Cardiac septum (tissue), 1 donor: Measurements from ENCODE around the gene EEA1. TPM values are rescaled to one million over a fixed set of nuclear protein-coding genes. Genes with fewer than 3 reads are reported as not detected.
"Not testable (repeated sequence)": the region's sequence is repeated elsewhere in the genome, so short reads cannot be mapped to it uniquely, and the experiment has no call there.

Source experiments
- DNase-seq: peaks from one replicate; pipeline ENCODE4 v3.0.0-alpha.2; 2020; ENCODE audit warnings: low spot score
- intact Hi-C: fragments of 100-400 bp; cut with DNase I; formaldehyde crosslinking; loops from one replicate; pipeline ENCODE4 v1.14.0; 2022
- total RNA-seq: library from RNA; stranded (reverse); fragmentation: NEBNext Ultra II Directional; extraction: Animal tissue kit (Norgen Biotek cat#: 25700); gene quantifications from one replicate; pipeline ENCODE4 v1.2.1, GENCODE V29; 2021
- donor health status: DM: no; HTN: no; CAD: no.

Gene EEA1
- total RNA-seq, 1 donor from 2014 or later, result 34.1 TPM

DNA sequence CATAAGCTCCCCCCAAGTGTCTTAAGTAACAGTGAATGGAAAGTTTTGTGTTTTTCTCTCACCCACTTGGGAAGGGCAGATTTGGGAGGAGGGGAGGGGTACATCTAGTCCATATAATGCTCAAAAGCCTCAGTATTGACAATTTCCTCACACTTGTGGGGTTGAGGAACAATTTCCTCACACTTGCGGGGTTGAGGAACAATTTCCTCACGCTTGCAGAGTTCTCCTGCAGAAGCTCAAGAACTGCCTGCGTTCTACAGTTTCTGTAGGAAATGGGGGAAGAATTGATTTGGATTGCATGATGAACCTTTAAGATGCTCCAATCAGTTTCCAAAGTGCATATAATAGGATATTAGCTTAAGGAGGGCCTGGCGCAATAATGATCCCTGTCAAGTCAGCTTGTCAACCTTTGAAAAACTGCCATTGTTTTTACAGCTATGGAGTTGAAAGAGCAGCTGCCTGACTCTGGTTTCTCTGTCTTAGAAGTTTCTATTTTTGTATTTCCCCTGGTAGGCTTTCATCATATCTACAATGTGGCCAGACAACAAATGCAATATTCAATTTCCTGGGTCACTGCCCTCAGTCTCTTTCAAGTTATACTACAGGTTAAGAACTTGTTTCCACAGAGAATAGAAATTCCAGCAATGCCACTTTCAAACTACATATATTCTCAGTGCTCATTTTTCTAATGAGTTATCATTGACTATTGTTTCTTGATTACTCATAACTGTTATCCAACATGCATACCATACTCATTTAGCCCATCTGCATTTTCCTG is 159.8 kb downstream of the EEA1 start:
- no peak for DNase-seq

DNA sequence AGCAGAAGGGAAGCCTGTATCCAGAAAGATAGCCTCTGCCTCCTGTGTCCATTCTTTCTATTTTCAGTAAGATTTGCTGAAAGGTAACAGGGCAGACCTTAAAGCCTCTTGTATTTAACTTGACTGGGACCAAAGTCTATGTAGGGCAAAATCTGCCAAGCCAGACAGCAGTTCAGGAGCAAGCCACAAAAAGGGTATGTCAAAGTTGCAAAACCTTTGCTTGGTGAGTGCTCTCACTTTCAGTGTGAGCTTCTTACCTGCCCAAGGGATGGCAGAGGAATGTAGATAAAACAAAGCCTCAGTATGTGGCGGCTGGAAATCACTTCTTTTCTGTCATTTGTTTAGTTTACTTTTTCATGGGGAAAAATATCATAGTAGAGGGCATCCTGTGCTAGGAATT is 163.2 kb downstream of the EEA1 start:
- intact Hi-C loops, result no loop called here
- no peak for DNase-seq

More for the DNA sequence above, 159.8 kb downstream of the EEA1 start:
- intact Hi-C loops, result no loop called here

DNA sequence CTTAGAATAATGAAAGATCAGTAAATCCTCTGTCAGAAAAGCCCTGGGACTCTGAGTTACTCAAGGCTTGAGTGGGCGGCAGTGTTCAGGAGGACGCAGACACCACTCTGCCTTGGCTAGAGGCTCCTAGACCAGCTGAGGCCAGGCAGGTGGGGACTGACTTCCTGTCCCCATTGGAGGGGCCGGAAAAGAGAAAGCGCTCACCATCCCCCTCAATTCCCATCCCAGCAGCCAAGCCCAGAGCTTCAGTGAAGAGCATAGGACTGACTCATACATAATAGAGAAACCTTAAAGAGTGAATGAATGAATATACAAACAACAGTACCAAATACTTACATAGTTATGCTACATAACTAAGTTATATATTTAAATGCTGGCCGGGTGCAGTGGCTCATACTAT is 164.3 kb downstream of the EEA1 start:
- DNase-seq, result no peak

DNA sequence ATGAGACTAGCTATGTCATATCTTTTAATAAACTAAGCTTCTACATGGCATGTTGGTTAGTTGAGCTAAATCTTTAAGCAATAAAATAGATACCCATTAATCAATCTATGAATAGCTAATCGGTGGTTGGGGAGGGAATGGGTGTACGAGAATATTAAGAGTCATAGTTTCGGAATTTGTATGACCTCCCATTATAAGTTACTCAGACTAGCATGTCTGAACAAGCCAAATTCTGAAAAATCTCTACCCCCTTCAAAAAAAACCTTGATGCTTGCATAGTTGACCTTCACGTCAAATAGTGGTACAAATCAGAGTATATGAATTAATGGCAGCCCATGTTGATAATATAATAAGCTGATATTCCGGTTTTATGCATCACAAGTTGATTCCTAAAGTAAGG is 166.3 kb downstream of the EEA1 start:
- intact Hi-C loops, result no loop called here
- DNase-seq, result no peak

More for the DNA sequence above, 164.3 kb downstream of the EEA1 start:
- intact Hi-C loops, result no loop called here

DNA sequence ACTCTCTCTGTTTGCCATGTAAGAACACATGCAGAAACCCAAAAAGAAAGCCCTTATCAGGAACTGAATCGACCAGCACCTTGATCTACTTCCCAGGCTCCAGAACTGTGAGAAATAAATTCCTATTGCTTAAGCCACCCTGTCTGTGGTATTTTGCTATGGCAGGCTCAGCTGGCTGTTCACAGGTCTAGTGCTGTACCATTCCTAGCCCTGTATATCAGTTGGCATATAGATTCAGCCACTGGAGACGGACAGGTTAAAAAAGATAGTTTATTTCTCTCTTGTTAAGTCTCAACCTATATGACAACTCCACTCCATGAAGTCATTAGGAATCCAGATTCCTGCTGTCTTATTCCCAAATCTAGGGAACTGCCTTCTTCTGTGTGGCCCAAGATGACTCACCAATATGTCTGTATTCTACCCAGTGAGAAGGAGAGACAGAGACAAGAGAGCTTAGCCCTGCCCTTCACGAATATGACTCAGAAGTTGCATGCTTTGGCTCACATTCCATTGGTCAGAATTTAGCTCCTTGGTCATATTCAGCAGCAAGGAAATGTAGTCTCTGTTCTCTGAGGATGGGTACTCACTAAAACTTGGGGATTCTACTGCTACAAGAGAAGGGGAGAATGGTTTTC is 169.3 kb downstream of the EEA1 start:
- intact Hi-C loops, result no loop called here

DNA sequence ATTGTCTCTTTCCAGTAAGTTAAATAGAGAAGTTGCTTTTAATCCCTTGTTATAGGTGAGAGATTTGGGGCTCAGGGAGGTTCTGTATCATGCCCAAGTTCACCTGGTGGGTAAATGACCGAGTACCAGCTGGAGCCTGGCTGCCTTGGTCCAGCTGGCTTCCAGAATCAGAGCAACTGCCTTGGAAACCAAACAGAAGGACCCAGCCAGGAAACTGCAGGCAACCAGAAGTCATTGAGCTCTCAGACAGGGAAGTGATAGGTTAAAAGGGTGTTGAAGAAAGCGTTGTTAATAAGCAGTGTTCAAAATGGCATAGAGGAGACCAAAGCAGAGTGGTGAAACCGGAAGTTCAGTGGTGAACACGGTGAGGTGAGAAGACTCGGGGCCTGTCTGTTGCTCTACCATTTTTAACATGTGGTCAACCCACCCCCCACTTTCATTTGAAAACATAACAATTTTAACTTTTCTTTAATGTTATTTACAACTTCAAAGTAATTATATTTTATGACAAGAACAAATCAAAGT is 171.4 kb downstream of the EEA1 start:
- DNase-seq, result no peak
- intact Hi-C loops, result no loop called here

More for the DNA sequence above, 169.3 kb downstream of the EEA1 start:
- DNase-seq, result no peak

DNA sequence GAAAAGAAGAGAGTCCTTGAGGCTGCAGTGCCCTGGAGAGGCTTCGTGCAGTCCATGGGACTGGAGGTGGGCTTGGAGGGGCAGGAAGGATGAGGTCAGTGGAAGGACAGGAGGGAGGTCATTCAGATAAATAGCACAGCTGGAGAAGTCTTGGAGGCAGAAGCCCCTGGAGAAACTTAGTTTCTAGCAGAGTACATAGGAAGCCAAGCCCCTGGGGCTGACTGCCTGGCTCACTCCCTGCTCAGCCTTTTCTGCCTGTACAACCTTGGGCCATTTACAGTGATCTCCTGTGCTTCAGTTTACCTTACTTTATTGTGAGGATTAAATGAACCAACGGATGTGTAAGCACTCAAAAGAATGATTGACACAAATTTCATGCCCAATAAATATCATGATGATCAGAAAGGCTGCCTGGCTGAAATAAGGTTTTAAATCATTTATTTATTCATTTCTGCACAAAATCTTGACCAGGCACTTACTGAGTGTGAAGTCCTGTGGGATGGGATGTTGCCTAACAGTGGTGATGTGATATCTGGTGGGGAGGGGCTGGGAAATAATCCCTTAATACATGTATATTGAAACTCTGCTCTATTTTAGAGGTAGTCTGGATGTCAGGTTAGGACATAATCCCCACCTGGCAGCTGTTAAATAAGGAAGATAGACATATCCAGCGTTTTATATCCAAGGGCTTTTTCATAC is 172.0 kb downstream of the EEA1 start:
- intact Hi-C loops, result no loop called here
- no peak for DNase-seq

DNA sequence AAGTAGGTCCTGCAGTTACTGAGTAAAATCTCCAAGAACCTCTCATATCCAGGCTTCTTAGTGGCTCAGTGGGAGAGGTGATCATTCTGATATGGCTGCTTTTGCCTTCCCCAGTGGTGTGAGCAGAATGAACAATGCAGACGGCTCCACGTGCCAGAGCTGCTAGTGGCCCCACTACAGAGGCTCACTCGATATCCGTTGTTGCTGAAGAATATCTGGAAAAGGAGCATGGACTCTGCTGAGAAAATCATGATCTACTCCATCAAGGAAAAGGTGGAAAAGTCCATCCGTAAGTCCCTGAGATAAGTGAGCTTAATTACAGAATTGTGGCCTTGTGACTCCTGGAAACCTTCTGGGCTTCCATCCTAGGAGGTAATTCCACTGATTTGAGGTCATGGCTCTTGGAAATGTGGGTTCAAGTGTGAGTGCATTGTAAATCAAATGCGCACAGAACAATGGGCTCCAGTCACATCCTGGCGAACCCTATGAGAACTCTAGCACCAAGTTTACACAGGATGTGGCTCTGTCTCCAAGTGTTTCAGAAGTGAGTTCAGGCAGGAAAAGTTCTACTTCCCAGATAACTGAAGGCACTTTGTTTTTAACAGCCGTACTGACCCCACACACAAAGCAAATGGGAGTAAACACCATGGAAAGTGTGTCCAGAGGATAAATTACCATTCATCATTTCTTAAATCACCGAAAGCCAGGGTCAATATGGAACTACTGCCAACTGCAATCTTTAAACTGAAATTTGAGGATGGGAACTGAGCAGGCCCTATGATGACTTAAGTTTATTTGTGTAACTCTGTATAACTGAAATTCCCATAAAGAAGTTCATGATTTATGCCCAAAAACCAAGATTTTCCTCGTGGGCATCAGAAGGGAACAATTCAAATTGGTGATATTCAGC is 174.9 kb downstream of the EEA1 start:
- DNase-seq, result no peak
- intact Hi-C loops, result no loop called here

DNA sequence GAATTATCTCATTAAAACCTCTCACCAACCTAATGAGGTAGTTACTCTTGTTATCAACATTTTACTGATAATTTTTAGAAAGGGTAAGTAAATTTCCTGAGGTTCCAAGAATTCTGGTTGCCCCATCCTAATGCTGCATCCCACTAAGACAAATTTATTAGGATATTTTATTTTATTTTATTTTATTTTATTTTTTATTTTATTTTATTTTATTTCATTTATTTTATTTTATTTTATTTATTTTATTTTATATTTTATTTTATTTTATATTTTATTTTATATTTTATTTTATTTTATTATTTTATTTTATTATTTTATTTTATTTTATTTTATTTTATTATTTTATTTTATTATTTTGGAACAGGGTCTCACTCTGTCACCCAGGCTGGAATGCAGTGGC is 179.4 kb downstream of the EEA1 start:
- DNase-seq, intact Hi-C loops: not testable (repeated sequence)

DNA sequence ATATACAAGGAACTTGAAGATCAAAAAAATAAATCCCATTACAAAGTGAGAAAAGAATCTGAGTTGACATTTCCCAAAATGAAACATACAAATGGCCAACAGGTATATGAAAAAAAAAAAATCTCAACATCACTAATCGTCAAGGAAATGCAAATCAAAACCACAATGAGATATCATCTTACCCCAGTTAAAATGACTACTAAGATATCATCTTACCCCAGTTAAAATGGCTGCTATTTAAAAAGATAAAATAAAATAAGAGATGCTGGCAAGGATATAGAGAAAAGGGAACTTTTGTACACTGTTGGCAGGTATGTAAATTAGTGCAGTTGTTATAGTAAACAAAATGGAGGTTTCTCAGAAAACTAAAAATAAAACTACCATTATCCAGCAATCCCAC is 181.9 kb downstream of the EEA1 start:
- no peak for DNase-seq
- intact Hi-C loops, result no loop called here

DNA sequence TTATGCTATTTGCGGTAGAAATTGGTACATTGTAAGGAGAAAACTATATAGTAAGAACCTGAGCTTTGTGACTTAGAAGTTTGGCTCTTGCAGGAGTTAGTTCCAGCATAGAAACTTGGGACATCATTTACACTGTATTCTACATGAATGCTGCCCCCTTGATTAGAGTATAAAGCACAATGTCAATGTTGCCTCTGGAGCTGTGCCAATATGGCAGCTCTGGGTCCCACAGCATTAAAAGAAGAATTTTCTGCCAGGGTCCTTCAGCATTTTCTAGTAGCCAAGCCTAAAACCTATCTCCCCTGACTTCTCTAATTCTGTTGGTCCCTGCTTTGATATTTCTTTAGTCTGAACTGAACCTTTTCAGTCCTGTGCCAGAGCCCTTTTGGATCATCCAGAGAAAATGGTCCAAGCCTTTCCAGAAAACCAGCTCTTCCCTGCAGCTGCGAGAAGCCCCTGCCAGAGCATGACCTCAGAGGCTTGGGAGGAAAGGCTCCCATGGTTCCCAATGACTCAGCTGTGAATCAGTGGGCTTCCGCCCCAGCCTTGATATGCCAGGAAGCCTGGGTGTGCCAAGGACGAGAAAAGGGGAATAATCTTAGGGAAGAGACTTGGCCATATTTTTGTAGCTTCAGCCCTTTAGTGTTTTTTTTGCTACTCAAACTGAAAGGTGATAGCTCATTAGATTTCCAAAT is 183.1 kb downstream of the EEA1 start:
- intact Hi-C loops, result no loop called here
- peak; percentile 84 for DNase-seq

DNA sequence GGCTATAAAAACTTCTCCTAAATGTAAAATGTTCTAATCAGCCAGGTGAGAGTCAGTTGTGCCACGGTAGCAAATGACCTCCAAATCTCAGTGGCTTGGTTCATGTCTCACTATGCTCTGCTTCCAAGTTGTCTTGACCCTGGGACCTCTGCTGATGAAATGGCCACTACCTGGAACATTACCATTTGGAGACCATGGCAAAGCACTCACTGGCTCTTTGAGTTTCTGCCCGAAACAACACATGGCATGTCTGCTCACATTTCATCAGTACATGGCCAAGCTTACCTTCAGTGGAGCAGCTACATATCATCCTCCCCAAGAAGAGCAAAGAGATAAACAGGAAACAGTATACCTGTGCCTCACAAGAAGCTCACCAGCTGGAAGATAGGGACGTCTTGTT is 186.1 kb downstream of the EEA1 start:
- intact Hi-C loops, result no loop called here
- DNase-seq, result no peak

DNA sequence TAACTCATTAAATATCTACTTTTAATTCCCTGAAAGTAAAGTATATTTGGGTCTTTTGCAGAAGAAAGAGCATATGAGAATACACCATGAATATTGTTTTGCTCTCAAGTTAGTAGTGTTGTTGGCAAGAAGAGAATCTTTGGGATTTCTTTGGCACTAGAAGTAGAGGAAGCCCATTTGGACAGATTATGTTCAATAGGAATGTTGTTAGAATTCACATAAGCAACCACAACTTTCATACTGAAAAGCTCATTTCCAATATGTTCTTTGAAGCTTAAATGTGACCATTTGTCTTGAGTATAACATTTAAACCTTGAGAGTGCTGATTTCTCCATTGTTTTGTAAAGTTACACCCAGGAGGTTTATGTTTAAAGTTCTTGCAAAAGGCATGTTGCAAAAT is 188.7 kb downstream of the EEA1 start:
- DNase-seq, result no peak
- intact Hi-C loops, result no loop called here

DNA sequence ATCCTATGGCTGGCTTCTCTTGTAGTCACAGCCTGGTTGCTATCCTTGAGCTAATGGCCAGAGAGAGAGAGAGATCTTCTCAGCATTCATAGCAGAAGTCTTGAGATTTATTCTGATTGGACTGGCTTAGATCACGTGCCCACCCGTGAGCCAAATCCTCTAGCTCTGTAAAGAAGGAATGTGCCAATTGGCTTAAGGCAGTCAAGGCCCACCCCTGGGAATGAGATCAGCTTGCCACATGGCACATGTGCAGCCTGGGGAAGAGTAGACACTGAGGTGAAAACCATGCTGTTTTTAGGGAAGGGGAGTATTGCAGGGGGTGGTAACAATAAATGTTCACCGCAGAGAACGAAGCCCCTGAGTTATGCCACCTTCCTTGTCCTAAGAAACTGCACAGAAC is 190.0 kb downstream of the EEA1 start:
- intact Hi-C loops, result no loop called here
- DNase-seq, result no peak

DNA sequence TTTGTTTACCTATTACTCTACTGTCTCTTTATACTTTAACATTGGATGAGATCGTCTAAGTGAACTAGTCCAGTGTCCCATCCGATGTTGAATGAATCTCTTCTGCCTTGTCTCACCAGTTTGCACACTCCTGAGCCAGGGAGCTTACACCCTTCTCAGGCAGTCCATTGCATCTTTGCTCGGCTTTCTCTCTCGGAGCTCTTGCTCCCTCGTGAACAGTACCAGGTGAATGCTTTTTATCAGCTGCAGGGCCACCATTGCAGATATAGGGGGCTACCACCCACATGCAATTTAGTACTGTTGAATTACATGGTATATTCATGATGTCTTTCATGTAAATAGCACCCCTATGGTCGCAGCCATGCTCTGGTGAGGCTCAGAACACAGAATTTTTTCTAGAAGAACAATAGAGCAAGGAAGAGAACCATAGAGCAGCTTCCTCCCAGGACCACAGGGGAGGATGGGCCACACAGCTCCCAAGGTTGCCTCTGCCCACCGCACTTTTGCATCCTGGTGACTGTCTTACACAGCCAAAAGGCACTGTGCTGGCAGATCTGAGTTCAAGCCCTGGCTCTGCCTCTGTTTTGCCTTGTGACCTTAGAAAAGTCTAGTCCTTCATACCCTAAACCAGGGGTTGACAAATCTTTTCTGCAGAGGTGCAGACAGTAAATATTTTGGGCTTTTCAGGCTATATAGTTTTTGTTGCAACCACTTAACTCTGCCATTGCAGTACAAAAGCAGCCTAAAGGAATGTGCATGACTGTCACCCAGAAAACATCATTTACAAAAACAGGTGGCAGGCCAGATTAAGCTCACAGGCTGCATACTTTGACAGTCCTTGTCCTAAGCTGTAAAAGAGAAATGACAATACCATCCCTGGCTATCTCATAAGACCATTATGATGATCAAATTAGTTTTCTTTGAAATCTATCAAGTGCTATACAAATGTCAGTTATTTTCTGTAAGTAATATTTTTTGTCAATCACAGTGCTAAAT is 190.9 kb downstream of the EEA1 start:
- no peak for DNase-seq
- intact Hi-C loops, result no loop called here

DNA sequence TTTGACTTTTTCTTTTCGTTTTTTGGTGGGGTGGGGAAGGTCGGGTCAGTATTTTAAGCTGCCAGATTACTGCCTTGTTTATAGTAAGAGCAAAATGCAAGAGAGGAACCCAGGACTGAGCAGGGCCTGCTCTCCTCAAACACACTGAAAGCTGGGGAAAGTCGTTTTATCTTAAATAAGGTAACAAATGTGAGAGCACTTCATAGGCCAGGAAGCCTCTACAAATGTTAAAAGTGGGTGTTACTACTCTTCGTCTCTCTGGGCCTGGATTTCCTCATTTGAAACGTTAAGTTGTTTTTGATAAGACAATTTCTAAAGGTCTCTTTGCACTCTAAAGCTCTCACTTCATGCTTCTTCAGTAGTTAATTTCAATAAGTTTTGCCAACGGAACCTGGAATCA is 192.5 kb downstream of the EEA1 start:
- DNase-seq, result no peak
- intact Hi-C loops, result no loop called here

DNA sequence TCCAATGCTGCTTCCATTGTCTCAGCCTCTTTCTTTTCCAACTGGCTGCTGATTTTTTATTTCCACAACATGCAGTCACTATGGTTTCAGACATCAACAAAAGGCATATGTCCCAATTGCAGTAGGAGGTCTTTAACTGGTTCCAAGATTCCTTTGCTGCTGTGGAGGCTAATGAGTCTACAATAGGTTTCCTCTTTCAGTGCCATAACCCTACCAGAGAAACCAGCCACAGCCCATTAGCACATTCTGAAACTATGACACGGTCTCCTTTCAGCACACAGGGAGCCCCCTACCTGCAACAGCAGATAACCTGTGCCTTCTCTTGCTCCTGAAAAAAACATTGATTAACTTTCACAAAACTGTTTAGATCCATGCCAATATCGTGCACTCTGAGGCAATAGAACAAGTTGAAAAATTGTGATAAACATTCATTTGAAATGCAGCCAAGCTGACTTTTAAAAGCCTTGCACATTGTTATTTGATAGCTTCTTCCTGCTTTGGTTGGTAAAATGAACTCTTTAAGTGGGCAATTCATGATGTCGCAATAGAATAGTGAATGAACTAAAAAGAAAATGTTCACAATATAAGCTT is 193.9 kb downstream of the EEA1 start:
- intact Hi-C loops, result no loop called here
- DNase-seq, result no peak
